Caco-2 (cell line): ENCODE results near the gene SMC1B. TPM values are rescaled to one million over a fixed set of nuclear protein-coding genes. Genes with fewer than 3 reads are reported as not detected.
A peak's percentile ranks its signal among the peaks of the same experiment; 100 is the strongest.

ENCODE experiments used
- BruUV-seq: library from RNA; stranded (reverse); fragments of 400-500 nt; replicated peaks from 2 replicates; lab custom pipeline; 2021; lab: Mats Ljungman, UMichigan
- CTCF ChIA-PET: fragments of 300-600 bp; sonication (Branson Sonifier 250); formaldehyde crosslinking; loops from one replicate; lab custom pipeline; 2022; ENCODE audit warnings: antibody characterized with exemption; lab: Charles Lee
- POLR2A ChIA-PET: fragments of 300-600 bp; sonication (Branson Sonifier 250); formaldehyde crosslinking; loops from one replicate; lab custom pipeline; 2022; ENCODE audit warnings: antibody characterized with exemption; lab: Charles Lee
- DNase-seq, 2 experiments: peaks; one replicate each; pipeline versions ENCODE4 v3.0.0 to v3.0.0-alpha.2; 2020 to 2022
- H3K27me3 ChIP-seq: replicated peaks from 2 replicates; pipeline ENCODE4 v1.6.0; 2011; ENCODE audit warnings: low read length; ENCODE audit not compliant: control insufficient read depth, insufficient read depth
- H3K36me3 ChIP-seq: 2 replicates; pipeline ENCODE4 v1.5.1; 2011; ENCODE audit warnings: low read length; ENCODE audit not compliant: control insufficient read depth, insufficient read depth
- H3K4me1 ChIP-seq: fragments of 250-450 bp; sonication (Bioruptor Pico); 2 replicates; pipeline ENCODE4 v1.5.1; 2020; ENCODE audit warnings: mild to moderate bottlenecking
- H3K4me3 ChIP-seq: 2 replicates; pipeline ENCODE4 v1.5.1; 2011; ENCODE audit warnings: low read depth, mild to moderate bottlenecking, control low read depth, low read length
- H3K9me3 ChIP-seq: fragments of 250-450 bp; sonication (Bioruptor Pico); 2 replicates; pipeline ENCODE4 v1.5.1; 2020; ENCODE audit warnings: mild to moderate bottlenecking, moderate library complexity
- H3K27ac Mint-ChIP-seq: one replicate; pipeline ENCODE4 v1.8.0; 2022; ENCODE audit warnings: mixed read lengths; ENCODE audit not compliant: unreplicated experiment
- H3K27me3 Mint-ChIP-seq: one replicate; pipeline ENCODE4 v1.8.0; 2022; ENCODE audit warnings: mixed read lengths; ENCODE audit not compliant: insufficient read depth, unreplicated experiment
- H3K36me3 Mint-ChIP-seq: one replicate; pipeline ENCODE4 v1.8.0; 2022; ENCODE audit warnings: mild to moderate bottlenecking, mixed read lengths; ENCODE audit not compliant: insufficient read depth, unreplicated experiment
- H3K4me1 Mint-ChIP-seq: one replicate; pipeline ENCODE4 v1.8.0; 2022; ENCODE audit warnings: low read depth, mixed read lengths; ENCODE audit not compliant: unreplicated experiment
- H3K4me3 Mint-ChIP-seq: one replicate; pipeline ENCODE4 v1.8.0; 2022; ENCODE audit warnings: mild to moderate bottlenecking, moderate library complexity, mixed read lengths; ENCODE audit not compliant: unreplicated experiment
- H3K9me3 Mint-ChIP-seq: one replicate; pipeline ENCODE4 v1.8.0; 2022; ENCODE audit warnings: mixed read lengths; ENCODE audit not compliant: unreplicated experiment
- CTCF ChIP-seq, 2 experiments: fragments of 200-600 bp in 1 of 2; IDR thresholded peaks; 1 replicate in 1 of 2; 2 replicates in 1 of 2; pipeline versions ENCODE4 v1.5.1 to v1.8.0; 2011 to 2022; ENCODE audit warnings: antibody characterized with exemption in 1 of 2, control low read depth in 1 of 2, inconsistent platforms in 1 of 2, low read depth in 1 of 2, low read length in 1 of 2, mild to moderate bottlenecking in 1 of 2, moderate library complexity in 1 of 2; ENCODE audit not compliant: insufficient read depth in 1 of 2, severe bottlenecking in 1 of 2, unreplicated experiment in 1 of 2
- intact Hi-C: fragments of 100-400 bp; cut with micrococcal nuclease; formaldehyde crosslinking; loops from one replicate; pipeline ENCODE4 v1.10.0; 2022; ENCODE audit not compliant: unreplicated experiment
- total RNA-seq: library from RNA; stranded (reverse); gene quantifications from 2 replicates; pipeline ENCODE4 v1.2.3, GENCODE V29; 2022

The SMC1B gene
- total RNA-seq, 1 experiment from 2014 or later: 5.3 TPM

GRCh38 chr22:45429981-45430775, 16.8 kb upstream of the SMC1B start:
- no TSS peak for BruUV-seq
- POLR2A ChIA-PET: interaction anchor here (1.6 kb wide), 1 partner anchor 16 kb away, joined by 7 read pairs; the partner anchor contains the start of genes RIBC2 and SMC1B
- DNase-seq: peak in 1 of 2 experiments; percentile 15
- Histone ChIP-seq H3K36me3 (peaks cover 1% of the 10 kb centered on the region; the same call in 1 of the 2 replicates), H3K4me3 (no peak overlapping the region), H3K4me1 (peaks cover 3% of the 10 kb centered on the region), H3K27me3 (no peaks in the 10 kb centered on the region), H3K9me3 (no peaks in the 10 kb centered on the region)
- intact Hi-C loops: no loop called here
- Mint-ChIP-seq H3K4me1 (peaks cover 12% of the 10 kb centered on the region), H3K27me3 (no peaks in the 10 kb centered on the region), H3K36me3 (peaks cover 33% of the 10 kb centered on the region), H3K27ac (no peak overlapping the region), H3K9me3 (peaks cover 10% of the 10 kb centered on the region), H3K4me3 (no peak overlapping the region)
- TF ChIP-seq CTCF (IDR thresholded peaks at IDR 0.05; ENCODE audit: insufficient read depth in 1 of 2, low read depth in 1 of 2, low read length in 1 of 2, severe bottlenecking in 1 of 2, unreplicated experiment in 1 of 2): no peak
- CTCF ChIA-PET: no interaction called here

GRCh38 chr22:45429424-45429823, 16.0 kb upstream of the SMC1B start:
- DNase-seq: peak in 1 of 2 experiments; percentile 14
- H3K27ac Mint-ChIP-seq: no peak overlapping the region
- no peaks in the 10 kb centered on the region for H3K27me3 Mint-ChIP-seq
- H3K9me3 Mint-ChIP-seq: peaks cover 10% of the 10 kb centered on the region
- peaks cover 33% of the 10 kb centered on the region for H3K36me3 Mint-ChIP-seq
- H3K4me1 ChIP-seq: no peaks in the 10 kb centered on the region; the same call in 1 of the 2 replicates
- peaks cover 1% of the 10 kb centered on the region; the same call in 1 of the 2 replicates for H3K36me3 ChIP-seq
- ChIA-PET CTCF (no interaction called here), POLR2A (interaction anchor here (1.6 kb wide), 1 partner anchor 16 kb away, joined by 7 read pairs; the partner anchor contains the start of genes RIBC2 and SMC1B)
- H3K4me3 ChIP-seq: no peak overlapping the region
- no peak overlapping the region for H3K4me3 Mint-ChIP-seq
- no peaks in the 10 kb centered on the region for H3K9me3 ChIP-seq
- no peaks in the 10 kb centered on the region for H3K27me3 ChIP-seq
- BruUV-seq: no TSS peak
- no peak for TF ChIP-seq CTCF (IDR thresholded peaks at IDR 0.05; ENCODE audit: insufficient read depth in 1 of 2, low read depth in 1 of 2, low read length in 1 of 2, severe bottlenecking in 1 of 2, unreplicated experiment in 1 of 2)
- intact Hi-C loops: no loop called here
- peaks cover 8% of the 10 kb centered on the region for H3K4me1 Mint-ChIP-seq

GRCh38 chr22:45428391-45429385, 15.3 kb upstream of the SMC1B start:
- H3K9me3 Mint-ChIP-seq: peaks cover 10% of the 10 kb centered on the region
- no peak for TF ChIP-seq CTCF (IDR thresholded peaks at IDR 0.05; ENCODE audit: insufficient read depth in 1 of 2, low read depth in 1 of 2, low read length in 1 of 2, severe bottlenecking in 1 of 2, unreplicated experiment in 1 of 2)
- H3K27me3 Mint-ChIP-seq: no peaks in the 10 kb centered on the region
- BruUV-seq: no TSS peak
- Histone ChIP-seq H3K9me3 (no peaks in the 10 kb centered on the region), H3K4me3 (no peak overlapping the region), H3K36me3 (peaks cover 1% of the 10 kb centered on the region; the same call in 1 of the 2 replicates), H3K4me1 (no peaks in the 10 kb centered on the region), H3K27me3 (no peaks in the 10 kb centered on the region)
- peak in 1 of 2 experiments; percentile 11 for DNase-seq
- ChIA-PET CTCF (no interaction called here), POLR2A (no interaction called here)
- H3K4me1 Mint-ChIP-seq: peaks cover 8% of the 10 kb centered on the region
- peaks cover 26% of the 10 kb centered on the region for H3K36me3 Mint-ChIP-seq
- intact Hi-C loops: no loop called here
- H3K4me3 Mint-ChIP-seq: no peak overlapping the region
- no peak overlapping the region for H3K27ac Mint-ChIP-seq
